Erythroblast (primary cell): ENCODE data around the gene CLSTN2.

Experiments used
- GATA1 ChIP-seq: IDR thresholded peaks from 2 replicates; pipeline ENCODE4 v1.6.1; 2011; ENCODE audit warnings: low read depth, mild to moderate bottlenecking, control low read depth, low read length, moderate library complexity
- POLR2A ChIP-seq: IDR thresholded peaks from 2 replicates; pipeline ENCODE4 v1.6.1; 2011; ENCODE audit warnings: mild to moderate bottlenecking, low read length

GRCh38 chr3:139970526-139970925 lies 35.5 kb downstream of the CLSTN2 start:
- TF ChIP-seq POLR2A, result no peak
- no peak for TF ChIP-seq GATA1
